Right cardiac atrium (tissue), 5 donors: ENCODE results near the gene ECT2L. TPM values are rescaled to one million over a fixed set of nuclear protein-coding genes. Genes with fewer than 3 reads are reported as not detected.

ENCODE experiments used
- ATAC-seq, 2 donors: fragments of 200-7000 bp; cut with Tn5 transposase; one replicate each; pipeline versions ENCODE4 v1.8.0 to v1.9.1; 2020; ENCODE audit warnings: moderate library complexity in 2 of 2, mild to moderate bottlenecking in 1 of 2
- DNase-seq, 3 donors: peaks; one replicate each; pipeline ENCODE4 v3.0.0-alpha.2; 2020
- H3K27ac ChIP-seq: one replicate; pipeline ENCODE4 v1.5.1; 2013; ENCODE audit warnings: mild to moderate bottlenecking, low read length, control low read depth, moderate library complexity
- H3K27me3 ChIP-seq: one replicate; pipeline ENCODE4 v1.6.1; 2013; ENCODE audit not compliant: control insufficient read depth, insufficient read depth
- H3K4me1 ChIP-seq: one replicate; pipeline ENCODE4 v1.6.1; 2013; ENCODE audit warnings: low read length; ENCODE audit not compliant: control insufficient read depth, insufficient read depth
- H3K4me3 ChIP-seq: one replicate; pipeline ENCODE4 v1.5.1; 2013; ENCODE audit warnings: low read length, control low read depth
- H3K9me3 ChIP-seq: one replicate; pipeline ENCODE4 v1.6.1; 2013; ENCODE audit warnings: low read length; ENCODE audit not compliant: control insufficient read depth
- WGBS: extraction: QIAGEN DNeasy Blood & Tissue Kit; methylation state at CpG from one replicate; pipeline ENCODE4 v1.1.7; 2013; 5-methylcytosine and 5-hydroxymethylcytosine counted together
- intact Hi-C, 4 donors: fragments of 100-400 bp; cut with DNase I; formaldehyde crosslinking; loops; one replicate each; pipeline versions ENCODE4 v1.11.0 to v1.14.0; 2022 to 2023
- polyA plus RNA-seq: library from polyadenylated mRNA; stranded (reverse); fragments of 200-250 nt; gene quantifications from one replicate; pipeline ENCODE4 v1.2.3, GENCODE V29; 2013
- total RNA-seq, 4 donors: library from RNA; stranded (reverse); fragmentation: NEBNext Ultra II Directional; extraction: Animal tissue kit (Norgen Biotek cat#: 25700); gene quantifications; one replicate each; pipeline ENCODE4 v1.2.1, GENCODE V29; 2021
- donor health status: healthy with polysubstance abuse.
- donor health status: DM: no; HTN: yes; CAD: no.
- donor health status: DM: no; HTN: no; CAD: no.
- donor health status: DM: no; HTN: yes; CAD: no; lungs with severe emphysema.
- donor health status: DM: yes; HTN: yes; CAD: no.

ECT2L gene
- total and polyA plus RNA-seq, 5 donors, result 0.23 to 2.8 (median 0.43) TPM

DNA sequence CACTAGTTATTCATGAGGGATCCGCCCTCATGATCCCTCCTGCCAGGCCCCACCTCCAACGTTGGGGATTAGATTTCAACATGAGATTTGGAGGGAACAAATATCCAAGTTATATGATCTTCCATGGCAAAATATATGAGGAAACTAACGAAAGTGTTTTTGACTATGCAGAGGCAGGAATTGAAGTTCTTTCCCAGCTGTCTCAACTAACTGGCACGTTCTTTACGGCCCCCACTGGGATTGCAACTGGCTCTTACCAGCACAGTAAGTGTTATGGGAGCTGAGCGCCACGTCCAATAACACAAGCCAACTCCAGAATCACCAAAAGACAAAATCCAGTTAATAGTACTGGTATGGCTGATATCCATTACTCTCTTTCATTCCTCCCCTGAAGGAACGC is 66.6 kb downstream of the ECT2L start:
- peak; percentile 45 to 57 for ATAC-seq
- intact Hi-C loops, result no loop called here
- 61% methylated on average over 8 of the region's 8 CpGs for WGBS
- Histone ChIP-seq H3K4me1 (no peaks in the 10 kb centered on the region), H3K4me3 (no peak overlapping the region), H3K27me3 (no peaks in the 10 kb centered on the region), H3K9me3 (no peaks in the 10 kb centered on the region), H3K27ac (peak overlapping the region; percentile 67)
- DNase-seq, result peak; percentile 39 to 76 (median 63)

GRCh38 chr6:138863321-138863720 is 67.4 kb downstream of the ECT2L start:
- ATAC-seq (peak; percentile 66 to 74), DNase-seq (no peak)
- Histone ChIP-seq H3K4me3 (no peak overlapping the region), H3K4me1 (no peaks in the 10 kb centered on the region), H3K27me3 (no peaks in the 10 kb centered on the region), H3K9me3 (no peaks in the 10 kb centered on the region), H3K27ac (peak overlapping the region; percentile 75)
- WGBS, result 61% methylated on average over 9 of the region's 9 CpGs
- intact Hi-C loops, result no loop called here

DNA sequence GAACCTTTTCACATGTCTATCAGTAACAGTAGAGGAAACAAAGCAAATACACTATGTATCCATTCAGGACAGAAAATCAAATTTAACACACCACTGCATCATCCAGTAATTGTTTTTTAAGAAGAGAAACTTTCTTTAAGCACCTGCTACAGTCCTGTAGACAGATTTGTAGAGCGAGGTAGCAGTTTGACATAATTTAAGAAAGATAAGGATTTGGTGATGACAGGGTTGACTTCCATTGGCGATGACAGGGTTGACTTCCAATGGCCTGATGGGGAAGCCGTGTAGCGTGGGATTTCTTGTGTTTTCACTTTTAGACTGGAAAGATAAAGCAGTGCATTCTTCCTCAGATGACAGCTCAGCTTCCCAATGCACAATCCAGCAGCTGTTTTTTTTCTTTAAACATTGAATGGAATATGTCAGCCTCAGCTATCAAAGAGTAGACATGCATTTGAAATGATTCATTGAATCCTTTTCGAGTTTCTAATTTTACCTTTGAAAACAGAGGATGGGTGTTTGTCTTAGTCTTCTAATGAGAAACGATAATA is 68.5 kb downstream of the ECT2L start:
- ATAC-seq (no peak), DNase-seq (no peak)
- Histone ChIP-seq H3K27ac (peak overlapping the region; percentile 71), H3K9me3 (no peaks in the 10 kb centered on the region), H3K27me3 (no peaks in the 10 kb centered on the region), H3K4me1 (peaks cover 2% of the 10 kb centered on the region), H3K4me3 (no peak overlapping the region)
- intact Hi-C loops, result no loop called here
- WGBS, result 22% methylated on average over 6 of the region's 6 CpGs

DNA sequence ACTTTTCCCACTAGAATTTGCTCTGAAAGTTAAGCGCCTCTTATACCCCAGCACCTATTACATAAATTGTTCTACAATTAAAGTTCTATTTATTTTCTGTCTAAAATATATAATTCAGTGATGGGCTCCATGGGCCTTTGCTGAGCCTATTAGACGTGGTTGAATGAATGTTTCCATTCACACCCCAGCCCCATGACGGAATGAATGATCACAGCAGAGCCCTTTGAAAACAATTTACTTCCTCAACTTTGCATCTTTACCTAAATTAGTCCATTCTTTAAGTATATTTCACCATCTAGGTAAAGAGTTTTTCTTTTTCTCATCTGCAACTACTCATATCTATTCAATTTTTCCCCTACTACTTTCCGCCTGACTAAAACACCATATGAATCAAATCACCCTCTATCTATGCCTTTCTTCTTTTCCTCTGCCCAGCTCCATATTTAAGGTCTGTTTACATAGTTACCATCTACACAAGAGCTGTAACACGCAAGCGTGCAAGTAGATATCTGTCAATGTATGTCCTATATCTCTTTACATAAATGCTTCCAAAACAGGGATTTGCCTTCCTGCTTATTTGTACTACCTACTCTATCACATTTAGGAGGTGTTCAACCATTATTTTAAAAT is 69.7 kb downstream of the ECT2L start:
- no peak overlapping the region for H3K27ac ChIP-seq
- H3K4me1 ChIP-seq, result peaks cover 3% of the 10 kb centered on the region
- H3K27me3 ChIP-seq, result no peaks in the 10 kb centered on the region
- intact Hi-C loops, result no loop called here
- WGBS, result 79% methylated on average over 6 of the region's 6 CpGs
- no peak for ATAC-seq
- no peaks in the 10 kb centered on the region for H3K9me3 ChIP-seq
- no peak for DNase-seq
- no peak overlapping the region for H3K4me3 ChIP-seq

DNA sequence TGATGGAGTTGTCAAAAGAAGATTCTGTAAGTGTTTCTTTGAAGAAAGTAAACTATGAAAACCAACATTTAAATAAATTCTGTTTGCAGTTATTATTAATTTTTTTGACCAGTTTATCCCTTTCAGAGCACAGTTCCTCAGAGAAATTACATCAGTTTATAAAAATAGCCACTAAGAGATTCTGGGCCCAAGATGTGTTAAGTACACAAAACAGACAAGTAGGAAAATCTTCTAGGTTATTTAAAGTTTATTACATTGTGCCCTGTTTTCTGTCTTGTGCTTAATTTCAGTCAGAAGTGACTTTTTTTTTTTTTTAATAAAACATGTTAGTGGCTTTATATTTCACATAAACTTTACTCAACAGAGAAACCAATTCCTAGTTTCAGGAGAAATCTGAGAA is 72.3 kb downstream of the ECT2L start:
- Histone ChIP-seq H3K9me3 (no peaks in the 10 kb centered on the region), H3K4me1 (peaks cover 3% of the 10 kb centered on the region), H3K27me3 (no peaks in the 10 kb centered on the region), H3K27ac (peak overlapping the region; percentile 90), H3K4me3 (no peak overlapping the region)
- ATAC-seq, result no peak
- intact Hi-C loops, result no loop called here
- DNase-seq, result no peak

GRCh38 chr6:138869398-138869797 is 73.5 kb downstream of the ECT2L start:
- peak overlapping the region; percentile 90 for H3K27ac ChIP-seq
- WGBS, result 45% methylated on average over 4 of the region's 4 CpGs
- DNase-seq, result peak; percentile 52 to 82 (median 71)
- H3K4me3 ChIP-seq, result no peak overlapping the region
- peaks cover 3% of the 10 kb centered on the region for H3K4me1 ChIP-seq
- H3K27me3 ChIP-seq, result no peaks in the 10 kb centered on the region
- intact Hi-C loops, result no loop called here
- no peaks in the 10 kb centered on the region for H3K9me3 ChIP-seq
- ATAC-seq, result peak; percentile 78 to 87

DNA sequence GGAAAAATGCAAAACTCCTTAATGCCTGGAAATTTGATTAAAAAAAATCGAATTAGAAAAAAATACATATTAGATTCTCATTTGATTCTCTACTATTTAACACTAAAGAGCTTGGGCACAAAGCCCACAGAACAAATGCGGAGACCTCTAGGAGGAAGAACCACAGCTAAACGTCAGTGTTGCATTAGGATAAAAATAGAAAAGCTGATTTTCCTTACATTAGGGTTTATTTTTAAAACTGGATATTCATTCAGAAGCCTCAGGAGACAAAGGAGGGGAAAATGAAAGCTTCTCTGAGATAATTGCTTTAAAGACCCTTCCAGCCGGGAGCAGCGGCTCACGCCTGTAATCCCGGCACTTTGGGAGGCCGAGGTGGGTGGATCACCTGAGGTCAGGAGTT is 77.3 kb downstream of the ECT2L start:
- no peak for DNase-seq
- WGBS, result 65% methylated on average over 8 of the region's 8 CpGs

DNA sequence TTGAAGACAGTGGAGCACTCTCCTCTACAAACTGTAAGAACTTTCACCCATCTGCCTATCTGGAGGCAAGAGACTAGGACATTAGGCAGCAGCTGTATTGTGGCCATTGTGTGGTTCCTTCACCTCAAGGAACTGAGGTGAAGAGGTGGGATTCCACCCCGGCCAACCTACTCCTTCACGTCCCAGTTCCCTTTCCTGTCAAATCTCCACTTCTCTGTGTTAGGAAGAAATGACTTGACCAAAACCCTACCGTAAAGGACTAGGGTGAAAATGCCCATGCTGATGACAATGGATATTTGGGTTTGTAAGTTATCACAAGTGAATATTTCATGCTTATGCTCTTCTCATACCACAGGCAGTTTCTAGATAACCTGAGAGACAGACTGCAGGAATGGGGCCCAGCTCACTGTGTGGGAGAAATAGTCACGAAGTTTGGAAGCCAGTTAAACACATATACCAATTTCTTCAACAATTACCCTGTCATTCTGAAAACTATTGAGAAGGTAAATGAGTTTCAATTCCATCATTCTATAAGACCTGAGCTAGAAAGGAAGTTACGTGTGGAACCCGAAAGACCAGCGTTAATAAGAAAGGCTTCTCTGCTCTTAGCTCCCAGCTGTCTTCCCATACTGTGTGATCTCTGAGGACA is 86.6 kb downstream of the ECT2L start:
- intact Hi-C loops, result no loop called here
- H3K9me3 ChIP-seq, result no peaks in the 10 kb centered on the region
- no peak overlapping the region for H3K27ac ChIP-seq
- H3K4me3 ChIP-seq, result no peak overlapping the region
- no peaks in the 10 kb centered on the region for H3K27me3 ChIP-seq
- no peak for DNase-seq
- no peak for ATAC-seq
- 90% methylated on average over 7 of the region's 7 CpGs for WGBS
- no peaks in the 10 kb centered on the region for H3K4me1 ChIP-seq

More for the DNA sequence above, 77.3 kb downstream of the ECT2L start:
- intact Hi-C loops, result loop anchor here in 1 of 4 donors (5.0 kb wide), 1 partner anchor 41 kb away; no protein-coding TSS in a partner anchor
- no peaks in the 10 kb centered on the region for H3K9me3 ChIP-seq
- no peak overlapping the region for H3K4me3 ChIP-seq
- H3K27me3 ChIP-seq, result no peaks in the 10 kb centered on the region
- H3K27ac ChIP-seq, result no peak overlapping the region
- no peak for ATAC-seq
- peaks cover 3% of the 10 kb centered on the region for H3K4me1 ChIP-seq

DNA sequence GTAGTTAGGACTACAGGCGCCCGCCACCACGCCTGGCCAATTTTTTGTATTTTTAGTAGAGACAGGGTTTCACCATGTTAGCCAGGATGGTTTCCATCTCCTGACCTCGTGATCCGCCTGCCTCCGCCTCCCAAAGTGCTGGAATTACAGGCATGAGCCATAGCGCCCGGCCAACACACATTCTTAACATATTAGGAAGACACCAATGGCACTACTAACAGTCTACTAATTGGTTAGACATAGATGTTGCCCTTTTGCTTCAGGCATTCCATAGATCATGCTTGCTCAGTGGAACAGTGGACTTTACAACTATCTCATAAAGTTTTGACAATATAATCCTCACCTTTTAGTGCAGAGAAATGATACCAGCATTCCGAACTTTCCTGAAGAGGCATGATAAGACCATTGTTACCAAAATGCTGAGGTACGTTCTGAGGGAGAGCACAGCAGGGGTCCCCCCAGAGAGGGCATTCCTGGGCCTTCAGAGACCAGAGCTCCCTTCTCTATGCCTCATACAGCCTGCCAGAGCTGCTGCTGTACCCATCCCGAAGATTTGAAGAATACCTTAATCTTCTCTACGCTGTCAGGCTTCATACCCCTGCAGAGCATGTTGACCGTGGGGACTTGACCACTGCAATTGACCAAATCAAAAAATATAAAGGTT is 89.4 kb downstream of the ECT2L start:
- 80% methylated on average over 13 of the region's 13 CpGs for WGBS
- DNase-seq (no peak), ATAC-seq (no peak)
- Histone ChIP-seq H3K9me3 (no peaks in the 10 kb centered on the region), H3K27me3 (no peaks in the 10 kb centered on the region), H3K4me3 (no peak overlapping the region), H3K4me1 (no peaks in the 10 kb centered on the region), H3K27ac (no peak overlapping the region)
- intact Hi-C loops, result no loop called here

DNA sequence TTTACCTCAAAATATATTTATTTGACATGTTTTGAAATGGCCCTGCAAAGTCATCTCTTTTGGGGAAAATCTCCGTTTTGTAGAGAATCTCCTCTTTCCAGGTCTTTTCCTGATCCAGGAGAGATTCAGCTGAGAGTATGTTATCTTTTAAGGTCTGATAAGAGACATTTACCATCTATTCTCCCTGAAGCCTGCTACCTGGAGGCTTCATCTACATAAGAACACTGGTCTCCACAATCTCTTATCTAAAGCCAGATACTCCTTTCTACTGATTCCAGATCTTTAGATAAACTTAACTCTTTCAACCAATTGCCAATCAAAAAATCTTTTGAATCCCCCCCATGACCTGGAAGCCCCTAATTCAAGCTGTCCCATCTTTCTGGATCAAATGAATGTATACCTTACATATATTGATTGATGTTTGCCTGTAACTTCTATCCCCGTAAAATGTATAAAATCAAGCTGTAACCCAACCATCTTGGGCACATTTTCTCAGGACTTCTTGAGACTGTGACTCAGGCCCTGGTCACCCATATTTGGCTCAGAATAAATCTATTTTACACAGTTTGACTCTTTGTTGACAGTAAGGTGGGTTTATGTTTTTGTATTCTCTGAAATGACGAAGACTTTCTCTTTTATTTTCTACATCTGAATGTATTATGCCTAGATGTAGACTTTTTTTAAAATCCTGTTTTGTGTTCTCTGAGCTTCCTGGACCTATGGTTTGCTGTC is 95.5 kb downstream of the ECT2L start:
- intact Hi-C loops, result no loop called here
- no peak overlapping the region for H3K4me3 ChIP-seq
- H3K27me3 ChIP-seq, result no peaks in the 10 kb centered on the region
- ATAC-seq, result no peak
- 88% methylated on average over 3 of the region's 3 CpGs for WGBS
- no peaks in the 10 kb centered on the region for H3K9me3 ChIP-seq
- no peaks in the 10 kb centered on the region for H3K4me1 ChIP-seq
- no peak for DNase-seq
- H3K27ac ChIP-seq, result no peak overlapping the region
